Heart left ventricle (tissue), 16 donors: ENCODE measurements around the gene MAPK4. TPM values are rescaled to one million over a fixed set of nuclear protein-coding genes. Genes with fewer than 3 reads are reported as not detected.

Experiments
- ATAC-seq, 4 donors: fragments of 200-7000 bp; cut with Tn5 transposase; one replicate each; pipeline ENCODE4 v1.9.1; 2020 to 2022; ENCODE audit warnings: moderate library complexity in 4 of 4, mild to moderate bottlenecking in 3 of 4, moderate number of reproducible peaks in 1 of 4
- DNase-seq, 5 donors: peaks; one replicate each; pipeline ENCODE4 v3.0.0-alpha.2; 2020
- H3K27ac ChIP-seq, 12 donors: fragments of 200-600 bp; sonication (generic) in 4 of 12; one replicate each; pipeline versions ENCODE4 v1.5.0 to v1.8.0; 2016 to 2022; ENCODE audit warnings: mild to moderate bottlenecking in 2 of 12
- H3K27me3 ChIP-seq, 9 donors: fragments of 200-600 bp; sonication (generic) in 2 of 9; one replicate each; pipeline versions ENCODE4 v1.5.1 to v1.8.0; 2016 to 2022; ENCODE audit warnings: mild to moderate bottlenecking in 3 of 9
- H3K36me3 ChIP-seq, 9 donors: fragments of 200-600 bp; sonication (generic) in 2 of 9; one replicate each; pipeline versions ENCODE4 v1.5.0 to v1.8.0; 2018 to 2022; ENCODE audit warnings: mild to moderate bottlenecking in 2 of 9
- H3K4me1 ChIP-seq, 12 donors: fragments of 200-600 bp; sonication (generic) in 4 of 12; one replicate each; pipeline versions ENCODE4 v1.5.0 to v1.8.0; 2016 to 2022; ENCODE audit warnings: mild to moderate bottlenecking in 3 of 12
- H3K4me3 ChIP-seq, 12 donors: fragments of 200-600 bp; sonication (generic) in 4 of 12; one replicate each; pipeline versions ENCODE4 v1.5.0 to v1.8.0; 2017 to 2022; ENCODE audit warnings: mild to moderate bottlenecking in 9 of 12, moderate library complexity in 4 of 12
- H3K9me3 ChIP-seq, 12 donors: fragments of 200-600 bp; sonication (generic) in 4 of 12; one replicate each; pipeline versions ENCODE4 v1.5.0 to v1.8.0; 2016 to 2022; ENCODE audit warnings: mild to moderate bottlenecking in 1 of 12
- CTCF ChIP-seq, 12 donors: fragments of 200-600 bp; sonication (generic) in 4 of 12; IDR thresholded peaks; one replicate each; pipeline versions ENCODE4 v1.5.0 to v1.8.0; 2018 to 2022; ENCODE audit warnings: antibody characterized with exemption in 12 of 12, mild to moderate bottlenecking in 5 of 12
- POLR2A ChIP-seq, 2 donors: fragments of 450-650 bp; IDR thresholded peaks; one replicate each; pipeline ENCODE4 v1.6.1; 2017; ENCODE audit warnings: antibody characterized with exemption in 2 of 2, mild to moderate bottlenecking in 2 of 2, moderate library complexity in 2 of 2
- WGBS, 4 donors: extraction: QIAGEN DNeasy Blood & Tissue Kit in 2 of 4; methylation state at CpG; one replicate each; pipeline versions ENCODE4 v1.1.5 to v1.1.7; 2013 to 2018; 5-methylcytosine and 5-hydroxymethylcytosine counted together
- intact Hi-C, 10 donors: fragments of 100-400 bp; cut with DNase I; formaldehyde crosslinking; loops; one replicate each; pipeline versions ENCODE4 v1.11.1 to v1.14.2; 2022
- polyA plus RNA-seq, 2 donors: library from polyadenylated mRNA; stranded (reverse); fragments of 200-250 nt; gene quantifications; one replicate each; pipeline ENCODE4 v1.2.3, GENCODE V29; 2013
- total RNA-seq, 9 donors: library from RNA; depleted of rRNA in 2 of 9; stranded (reverse); fragments of >200 nt in 2 of 9; fragmentation: NEBNext Ultra II Directional in 3 of 9; extraction: Animal tissue kit (Norgen Biotek cat#: 25700) in 3 of 9; gene quantifications; one replicate each; pipeline versions ENCODE4 v1.1.0 to v1.2.4, GENCODE V29; 2016 to 2023
- donor health status: ischemic (EF 13 %, LVEDD 7.1; RV severe dilation, severe dysfunction).
- donor health status: healthy with polysubstance abuse.
- donor health status: DM: no; HTN: yes; CAD: no.
- donor health status: DM: no; HTN: no; CAD: no.
- donor health status: ischemic (EF 25% LVEDD 6.9; RV normal size, moderate dysfunction).
- donor health status: ischemic (EF 25% LVEDD 5.7; RV mildly dilated, moderate dysfunction).
- donor health status: healthy.
- donor health status: DM: yes; HTN: yes; CAD: no.
- donor health status: ischemic (EF 35%, LVEDD 5.7; RV mildly dilated, moderate dysfunction).
- donor health status: nonischemic (EF 11% LVEDD 7.7; RV severe dilation, severe dysfunction).
- donor health status: DM: yes; HTN: yes; CAD: no.
- donor health status: PGD.
- donor health status: ischemic (EF 29% LVEDD 5.4; RV normal size, mild dysfunction).
- donor health status: nonischemic (EF 23%, LVEDD 6.1; RV moderate dilation, normal function).

The MAPK4 gene
- total and polyA plus RNA-seq, 11 donors, result 8.5 to 169 (median 30.1) TPM

GRCh38 chr18:50578651-50579050, 18.8 kb downstream of the MAPK4 start:
- Histone ChIP-seq H3K9me3 (no peaks in the 10 kb centered on the region), H3K36me3 (no peaks in the 10 kb centered on the region), H3K27ac (peak overlapping the region in 4 of 12 donors; percentile 22 to 62 (median 42)), H3K27me3 (no peaks in the 10 kb centered on the region), H3K4me1 (peaks cover 0 to 30% (median 7%) of the 10 kb centered on the region in 12 donors), H3K4me3 (no peak overlapping the region)
- intact Hi-C loops, result no loop called here
- DNase-seq (no peak), ATAC-seq (peak in 2 of 4 donors; percentile 7 to 13)
- 68 to 82% (median 73%) methylated on average over 3 of the region's 3 CpGs for WGBS, 4 donors
- TF ChIP-seq POLR2A (IDR thresholded peaks at IDR 0.05) (no peak), CTCF (IDR thresholded peaks at IDR 0.05) (no peak)

- Histone ChIP-seq H3K4me1 (peaks cover 0 to 30% (median 7%) of the 10 kb centered on the region in 12 donors), H3K9me3 (no peaks in the 10 kb centered on the region), H3K4me3 (no peak overlapping the region), H3K36me3 (no peaks in the 10 kb centered on the region), H3K27ac (peak overlapping the region in 5 of 12 donors; percentile 8 to 62 (median 30)), H3K27me3 (no peaks in the 10 kb centered on the region)
- peak; percentile 79 to 88 (median 81) for ATAC-seq
- DNase-seq, result peak in 3 of 5 donors; percentile 27 to 46 (median 39)
- TF ChIP-seq POLR2A (IDR thresholded peaks at IDR 0.05), result no peak
- no peak for TF ChIP-seq CTCF (IDR thresholded peaks at IDR 0.05)
- WGBS, 4 donors, result 18 to 42% (median 34%) methylated on average over 3 of the region's 3 CpGs
- intact Hi-C loops, result no loop called here
Observed at GRCh38 chr18:50579061-50579774, 19.3 kb downstream of the MAPK4 start.

GRCh38 chr18:50581517-50581916, 21.6 kb downstream of the MAPK4 start:
- H3K4me1 ChIP-seq, result peaks cover 0 to 30% (median 7%) of the 10 kb centered on the region in 12 donors
- TF ChIP-seq CTCF (IDR thresholded peaks at IDR 0.05), result no peak
- TF ChIP-seq POLR2A (IDR thresholded peaks at IDR 0.05), result no peak
- WGBS, 4 donors, result 60 to 87% (median 86%) methylated on average over 1 of the region's 1 CpG
- DNase-seq (no peak), ATAC-seq (no peak)
- H3K9me3 ChIP-seq, result no peaks in the 10 kb centered on the region
- intact Hi-C loops, result no loop called here
- peak overlapping the region in 7 of 12 donors; percentile 10 to 56 (median 43) for H3K27ac ChIP-seq
- no peaks in the 10 kb centered on the region for H3K27me3 ChIP-seq
- H3K4me3 ChIP-seq, result no peak overlapping the region
- no peaks in the 10 kb centered on the region for H3K36me3 ChIP-seq

GRCh38 chr18:50582500-50582899, 22.6 kb downstream of the MAPK4 start:
- Histone ChIP-seq H3K4me3 (no peak overlapping the region), H3K36me3 (no peaks in the 10 kb centered on the region), H3K9me3 (peaks cover 0 to 4% (median 0%) of the 10 kb centered on the region in 12 donors), H3K4me1 (peaks cover 0 to 30% (median 7%) of the 10 kb centered on the region in 12 donors), H3K27me3 (no peaks in the 10 kb centered on the region), H3K27ac (peak overlapping the region in 6 of 12 donors; percentile 1 to 56 (median 48))
- 62 to 78% (median 64%) methylated on average over 4 of the region's 4 CpGs for WGBS, 4 donors
- intact Hi-C loops, result no loop called here
- peak in 4 of 5 donors; percentile 48 to 72 (median 66) for DNase-seq
- peak; percentile 79 to 88 (median 84) for ATAC-seq
- TF ChIP-seq CTCF (IDR thresholded peaks at IDR 0.05), result no peak
- TF ChIP-seq POLR2A (IDR thresholded peaks at IDR 0.05), result no peak
